ENCODE data around the gene ZNF556. TPM values are rescaled to one million over a fixed set of nuclear protein-coding genes. Genes with fewer than 3 reads are reported as not detected.

The ZNF556 gene
- total RNA-seq, 1 experiment from 2014 or later = not detected

DNA sequence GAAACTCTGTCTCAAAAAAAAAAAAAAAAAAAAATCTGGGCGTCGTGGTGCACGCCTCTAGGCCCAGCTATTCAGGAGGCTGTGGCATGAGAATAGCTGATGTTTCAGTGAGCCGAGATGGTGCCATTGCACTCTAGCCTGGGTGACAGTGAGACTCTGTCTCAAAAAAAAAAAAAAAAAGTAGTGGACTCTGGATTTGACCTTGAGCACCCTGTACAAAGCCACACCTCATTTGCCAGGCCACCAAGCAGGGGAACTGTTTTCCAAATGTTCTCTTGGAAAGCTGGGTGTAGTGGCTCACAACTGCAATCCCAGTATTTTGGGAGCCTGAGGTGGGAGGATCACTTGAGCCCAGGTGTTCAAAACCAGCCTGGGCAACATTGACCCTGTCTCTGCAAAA lies 29.7 kb upstream of the ZNF556 start:
- Histone ChIP-seq H3K4me3 (replicated peaks in 1 of 2; ENCODE audit: low read depth in 1 of 2, low read length in 2 of 2) (no peak overlapping the region), H3K9me2 (ENCODE audit: insufficient read depth) (no peaks in the 10 kb centered on the region), H2AFZ (ENCODE audit: low read depth, low read length, poor library complexity, severe bottlenecking) (no peak overlapping the region), H4K20me1 (ENCODE audit: insufficient read depth) (no peaks in the 10 kb centered on the region), H3K9me3 (ENCODE audit: control insufficient read depth in 1 of 2, insufficient read depth in 1 of 2, low read depth in 1 of 2, low read length in 2 of 2) (peaks cover 13 to 30% of the 10 kb centered on the region in 2 experiments; a peak in 2 of 4 replicates), H3K9ac (ENCODE audit: low read length) (no peak overlapping the region), H3K4me1 (ENCODE audit: control insufficient read depth in 1 of 2, insufficient read depth in 2 of 2, low read length in 2 of 2) (peaks cover 0 to 10% of the 10 kb centered on the region in 2 experiments; a peak in 2 of 4 replicates), H3K27me3 (ENCODE audit: insufficient read depth, low read length) (no peaks in the 10 kb centered on the region), H3K79me2 (ENCODE audit: insufficient read depth, low read length) (no peaks in the 10 kb centered on the region; the same call in 1 of the 2 replicates), H3K36me3 (ENCODE audit: control insufficient read depth in 1 of 2, insufficient read depth in 2 of 2, low read length in 2 of 2) (no peaks in the 10 kb centered on the region), H3K4me2 (ENCODE audit: low read length) (no peak overlapping the region), H3K27ac (ENCODE audit: low read depth, low read length) (no peak overlapping the region)
- DNase-seq (ENCODE audit: low read depth, low spot score) = no peak
- no peak for TF ChIP-seq TCF7L2 (IDR thresholded peaks at IDR 0.05; ENCODE audit: borderline replicate concordance, extremely low read depth, insufficient read depth, insufficient read length)
- TF ChIP-seq, protein P1, sequence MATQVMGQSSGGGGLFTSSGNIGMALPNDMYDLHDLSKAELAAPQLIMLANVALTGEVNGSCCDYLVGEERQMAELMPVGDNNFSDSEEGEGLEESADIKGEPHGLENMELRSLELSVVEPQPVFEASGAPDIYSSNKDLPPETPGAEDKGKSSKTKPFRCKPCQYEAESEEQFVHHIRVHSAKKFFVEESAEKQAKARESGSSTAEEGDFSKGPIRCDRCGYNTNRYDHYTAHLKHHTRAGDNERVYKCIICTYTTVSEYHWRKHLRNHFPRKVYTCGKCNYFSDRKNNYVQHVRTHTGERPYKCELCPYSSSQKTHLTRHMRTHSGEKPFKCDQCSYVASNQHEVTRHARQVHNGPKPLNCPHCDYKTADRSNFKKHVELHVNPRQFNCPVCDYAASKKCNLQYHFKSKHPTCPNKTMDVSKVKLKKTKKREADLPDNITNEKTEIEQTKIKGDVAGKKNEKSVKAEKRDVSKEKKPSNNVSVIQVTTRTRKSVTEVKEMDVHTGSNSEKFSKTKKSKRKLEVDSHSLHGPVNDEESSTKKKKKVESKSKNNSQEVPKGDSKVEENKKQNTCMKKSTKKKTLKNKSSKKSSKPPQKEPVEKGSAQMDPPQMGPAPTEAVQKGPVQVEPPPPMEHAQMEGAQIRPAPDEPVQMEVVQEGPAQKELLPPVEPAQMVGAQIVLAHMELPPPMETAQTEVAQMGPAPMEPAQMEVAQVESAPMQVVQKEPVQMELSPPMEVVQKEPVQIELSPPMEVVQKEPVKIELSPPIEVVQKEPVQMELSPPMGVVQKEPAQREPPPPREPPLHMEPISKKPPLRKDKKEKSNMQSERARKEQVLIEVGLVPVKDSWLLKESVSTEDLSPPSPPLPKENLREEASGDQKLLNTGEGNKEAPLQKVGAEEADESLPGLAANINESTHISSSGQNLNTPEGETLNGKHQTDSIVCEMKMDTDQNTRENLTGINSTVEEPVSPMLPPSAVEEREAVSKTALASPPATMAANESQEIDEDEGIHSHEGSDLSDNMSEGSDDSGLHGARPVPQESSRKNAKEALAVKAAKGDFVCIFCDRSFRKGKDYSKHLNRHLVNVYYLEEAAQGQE (IDR thresholded peaks at IDR 0.05; ENCODE audit: low read depth) = no peak
- no peak for TF ChIP-seq SRF (IDR thresholded peaks at IDR 0.05; ENCODE audit: low read depth)
- TF ChIP-seq ZFX (IDR thresholded peaks at IDR 0.05) = no peak
- no peak for TF ChIP-seq JUND (IDR thresholded peaks at IDR 0.05)
- no peak for TF ChIP-seq SIN3A (IDR thresholded peaks at IDR 0.05; ENCODE audit: low read depth)
- TF ChIP-seq, protein P2, sequence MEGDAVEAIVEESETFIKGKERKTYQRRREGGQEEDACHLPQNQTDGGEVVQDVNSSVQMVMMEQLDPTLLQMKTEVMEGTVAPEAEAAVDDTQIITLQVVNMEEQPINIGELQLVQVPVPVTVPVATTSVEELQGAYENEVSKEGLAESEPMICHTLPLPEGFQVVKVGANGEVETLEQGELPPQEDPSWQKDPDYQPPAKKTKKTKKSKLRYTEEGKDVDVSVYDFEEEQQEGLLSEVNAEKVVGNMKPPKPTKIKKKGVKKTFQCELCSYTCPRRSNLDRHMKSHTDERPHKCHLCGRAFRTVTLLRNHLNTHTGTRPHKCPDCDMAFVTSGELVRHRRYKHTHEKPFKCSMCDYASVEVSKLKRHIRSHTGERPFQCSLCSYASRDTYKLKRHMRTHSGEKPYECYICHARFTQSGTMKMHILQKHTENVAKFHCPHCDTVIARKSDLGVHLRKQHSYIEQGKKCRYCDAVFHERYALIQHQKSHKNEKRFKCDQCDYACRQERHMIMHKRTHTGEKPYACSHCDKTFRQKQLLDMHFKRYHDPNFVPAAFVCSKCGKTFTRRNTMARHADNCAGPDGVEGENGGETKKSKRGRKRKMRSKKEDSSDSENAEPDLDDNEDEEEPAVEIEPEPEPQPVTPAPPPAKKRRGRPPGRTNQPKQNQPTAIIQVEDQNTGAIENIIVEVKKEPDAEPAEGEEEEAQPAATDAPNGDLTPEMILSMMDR (IDR thresholded peaks at IDR 0.05 in 2 of 3, conservative IDR thresholded peaks at IDR 0.05 in 1 of 3; ENCODE audit: borderline replicate concordance in 1 of 3, insufficient read depth in 1 of 3, low read depth in 2 of 3, low read length in 2 of 3) = no peak
- TF ChIP-seq, protein P3, sequence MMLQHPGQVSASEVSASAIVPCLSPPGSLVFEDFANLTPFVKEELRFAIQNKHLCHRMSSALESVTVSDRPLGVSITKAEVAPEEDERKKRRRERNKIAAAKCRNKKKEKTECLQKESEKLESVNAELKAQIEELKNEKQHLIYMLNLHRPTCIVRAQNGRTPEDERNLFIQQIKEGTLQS (IDR thresholded peaks at IDR 0.05) = no peak
- no peak for TF ChIP-seq SP1 (IDR thresholded peaks at IDR 0.05; ENCODE audit: low read depth)
- no peak for TF ChIP-seq EZH2phosphoT487 (IDR thresholded peaks at IDR 0.05; ENCODE audit: borderline replicate concordance)
- TF ChIP-seq ZNF274 (IDR thresholded peaks at IDR 0.05; ENCODE audit: low read depth, low read length) = no peak
- no peak for TF ChIP-seq POLR2A (IDR thresholded peaks at IDR 0.05; ENCODE audit: borderline replicate concordance, extremely low read depth, insufficient read depth, insufficient read length)
- no peak for TF ChIP-seq FOSL1 (IDR thresholded peaks at IDR 0.05; ENCODE audit: low read depth)
- no peak for TF ChIP-seq POLR2AphosphoS5 (IDR thresholded peaks at IDR 0.05; ENCODE audit: low read depth, low read length)
- TF ChIP-seq, protein P4, sequence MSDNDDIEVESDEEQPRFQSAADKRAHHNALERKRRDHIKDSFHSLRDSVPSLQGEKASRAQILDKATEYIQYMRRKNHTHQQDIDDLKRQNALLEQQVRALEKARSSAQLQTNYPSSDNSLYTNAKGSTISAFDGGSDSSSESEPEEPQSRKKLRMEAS (IDR thresholded peaks at IDR 0.05) = no peak
- no peak for TF ChIP-seq EGR1 (IDR thresholded peaks at IDR 0.05; ENCODE audit: low read depth)
- no peak for TF ChIP-seq ELF1 (IDR thresholded peaks at IDR 0.05; ENCODE audit: borderline replicate concordance, low read depth)
- no peak for TF ChIP-seq CBX3 (IDR thresholded peaks at IDR 0.05; ENCODE audit: low read depth)
- no peak for TF ChIP-seq EZH2 (IDR thresholded peaks at IDR 0.05)
- no peak for TF ChIP-seq YY1 (IDR thresholded peaks at IDR 0.05; ENCODE audit: extremely low read depth, insufficient replicate concordance, low read depth, low read length)
- intact Hi-C loops (cut with micrococcal nuclease) = no loop called here
- ChIA-PET RAD21 (ENCODE audit: low non-redundant PET in 1 of 2, low total read pairs in 2 of 2, uncharacterized antibody in 2 of 2, unreplicated experiment in 2 of 2) (no interaction called here), POLR2A (no interaction called here), CTCF (no interaction called here)
- no TSS peak for BruUV-seq (replicated peaks)
- ATAC-seq = no peak

All from HCT116 (cell line).